ENCODE data around the gene MMS19.

- TF ChIP-seq CTCF (IDR thresholded peaks at IDR 0.05) (no peak), POLR2AphosphoS5 (IDR thresholded peaks at IDR 0.05; ENCODE audit: insufficient read depth in 1 of 2, low read depth in 1 of 2) (no peak)
These were observed 4.7 kb upstream of the MMS19 start for GRCh38 chr10:97502916-97503315.

Data from vagina (tissue), 2 donors.